GM18526 (cell line): Measurements from ENCODE around the gene SPEG.

ENCODE experiments used
- POLR2A ChIP-seq: IDR thresholded peaks from 3 replicates; pipeline ENCODE4 v1.6.1; 2011; ENCODE audit not compliant: insufficient read length; ENCODE audit errors: extremely low read depth

Gene SPEG

GRCh38 chr2:219458996-219459395 is 24.4 kb downstream of the SPEG start:
- no peak for TF ChIP-seq POLR2A

- no peak for TF ChIP-seq POLR2A
Measured at GRCh38 chr2:219459460-219460311, 25.0 kb downstream of the SPEG start.

GRCh38 chr2:219460424-219460926 is 25.8 kb downstream of the SPEG start:
- no peak for TF ChIP-seq POLR2A

GRCh38 chr2:219461047-219461514 is 26.4 kb downstream of the SPEG start:
- TF ChIP-seq POLR2A, result no peak

GRCh38 chr2:219461669-219462068 is 27.0 kb downstream of the SPEG start:
- TF ChIP-seq POLR2A, result no peak

- no peak for TF ChIP-seq POLR2A
Measured at GRCh38 chr2:219462349-219462748, 27.7 kb downstream of the SPEG start.

GRCh38 chr2:219464286-219465032 is 29.8 kb downstream of the SPEG start:
- no peak for TF ChIP-seq POLR2A

- no peak for TF ChIP-seq POLR2A
Measured at GRCh38 chr2:219465659-219466561, 31.3 kb downstream of the SPEG start.

- TF ChIP-seq POLR2A, result no peak
Measured at GRCh38 chr2:219466816-219467735, 32.4 kb downstream of the SPEG start.

GRCh38 chr2:219467736-219468075 is 33.1 kb downstream of the SPEG start:
- no peak for TF ChIP-seq POLR2A

GRCh38 chr2:219468410-219469185 is 34.0 kb downstream of the SPEG start:
- no peak for TF ChIP-seq POLR2A

GRCh38 chr2:219469186-219469724 is 34.6 kb downstream of the SPEG start:
- no peak for TF ChIP-seq POLR2A

GRCh38 chr2:219470429-219470828 is 35.8 kb downstream of the SPEG start:
- no peak for TF ChIP-seq POLR2A
